Measurements from ENCODE around the gene LTB.
A peak's percentile ranks its signal among the peaks of the same experiment; 100 is the strongest.

LTB gene

DNA sequence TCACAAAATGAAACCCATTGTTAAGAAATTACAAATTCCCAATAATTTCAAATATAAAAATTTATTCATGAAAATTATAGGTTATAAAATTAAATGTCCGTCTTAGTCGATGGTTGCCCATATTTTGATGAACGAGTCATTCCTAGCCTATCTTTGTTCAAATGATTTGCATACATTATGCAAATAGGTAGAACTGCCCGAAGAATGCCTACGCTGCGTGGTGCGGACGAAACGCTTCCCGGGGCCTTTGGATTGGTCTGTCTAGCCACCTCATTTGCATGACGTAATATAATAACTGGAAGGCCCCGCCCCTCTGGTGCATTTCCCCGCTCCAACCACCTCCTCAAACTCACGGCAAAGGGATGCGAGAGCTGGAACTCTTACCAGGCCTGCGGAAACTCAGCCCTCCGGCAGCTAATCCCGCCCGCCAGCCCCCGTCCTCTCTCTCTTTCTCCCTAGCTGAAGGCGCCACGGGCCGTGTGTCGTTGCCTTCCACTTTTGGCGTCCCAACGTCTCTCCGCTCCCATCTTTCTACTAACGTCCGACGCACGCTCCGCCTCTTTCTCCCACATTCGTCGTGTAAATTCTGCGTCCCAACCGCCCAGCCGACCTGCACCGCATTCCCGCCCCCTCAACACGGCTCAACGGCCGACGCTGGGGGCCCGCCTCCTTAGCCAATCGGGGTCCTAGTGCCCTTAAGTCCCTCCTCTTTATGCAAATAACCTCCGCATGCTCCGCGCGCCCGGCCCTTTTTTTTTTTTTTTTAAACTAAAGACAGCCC, 37.8 kb upstream of the LTB start (continued):
- no peak for TF ChIP-seq ZNF433 (tag by site-specific recombination; IDR thresholded peaks at IDR 0.05; ENCODE audit: low read depth)
- TF ChIP-seq ZNF416 (tag by site-specific recombination; IDR thresholded peaks at IDR 0.05), result no peak
- TF ChIP-seq, protein P1, sequence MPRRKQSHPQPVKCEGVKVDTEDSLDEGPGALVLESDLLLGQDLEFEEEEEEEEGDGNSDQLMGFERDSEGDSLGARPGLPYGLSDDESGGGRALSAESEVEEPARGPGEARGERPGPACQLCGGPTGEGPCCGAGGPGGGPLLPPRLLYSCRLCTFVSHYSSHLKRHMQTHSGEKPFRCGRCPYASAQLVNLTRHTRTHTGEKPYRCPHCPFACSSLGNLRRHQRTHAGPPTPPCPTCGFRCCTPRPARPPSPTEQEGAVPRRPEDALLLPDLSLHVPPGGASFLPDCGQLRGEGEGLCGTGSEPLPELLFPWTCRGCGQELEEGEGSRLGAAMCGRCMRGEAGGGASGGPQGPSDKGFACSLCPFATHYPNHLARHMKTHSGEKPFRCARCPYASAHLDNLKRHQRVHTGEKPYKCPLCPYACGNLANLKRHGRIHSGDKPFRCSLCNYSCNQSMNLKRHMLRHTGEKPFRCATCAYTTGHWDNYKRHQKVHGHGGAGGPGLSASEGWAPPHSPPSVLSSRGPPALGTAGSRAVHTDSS (tag by site-specific recombination; IDR thresholded peaks at IDR 0.05), result no peak
- TF ChIP-seq ZNF785 (tag by site-specific recombination; IDR thresholded peaks at IDR 0.05), result 0 out of 2 replicates have a peak, but pooled peaks have one; percentile 39
- TF ChIP-seq ZNF155 (tag by site-specific recombination; IDR thresholded peaks at IDR 0.05), result no peak
- no peak for TF ChIP-seq FEZF1 (tag by site-specific recombination; IDR thresholded peaks at IDR 0.05)
- no peak for TF ChIP-seq REPIN1 (tag by site-specific recombination; IDR thresholded peaks at IDR 0.05; ENCODE audit: low read depth)
- TF ChIP-seq YY1 (tag by site-specific recombination; IDR thresholded peaks at IDR 0.05), result peak; percentile 28; the same call in 1 of the 2 replicates
- TF ChIP-seq KLF7 (tag by site-specific recombination; IDR thresholded peaks at IDR 0.05; ENCODE audit: borderline replicate concordance), result no peak; the same call in 1 of the 2 replicates
- TF ChIP-seq SCRT2 (tag by site-specific recombination; IDR thresholded peaks at IDR 0.05), result no peak
- TF ChIP-seq ZNF2 (tag by site-specific recombination; IDR thresholded peaks at IDR 0.05), result peak; percentile 83
- TF ChIP-seq ZBTB48 (tag by site-specific recombination; IDR thresholded peaks at IDR 0.05), result peak; percentile 26; the same call in 1 of the 2 replicates
- TF ChIP-seq, protein P2, sequence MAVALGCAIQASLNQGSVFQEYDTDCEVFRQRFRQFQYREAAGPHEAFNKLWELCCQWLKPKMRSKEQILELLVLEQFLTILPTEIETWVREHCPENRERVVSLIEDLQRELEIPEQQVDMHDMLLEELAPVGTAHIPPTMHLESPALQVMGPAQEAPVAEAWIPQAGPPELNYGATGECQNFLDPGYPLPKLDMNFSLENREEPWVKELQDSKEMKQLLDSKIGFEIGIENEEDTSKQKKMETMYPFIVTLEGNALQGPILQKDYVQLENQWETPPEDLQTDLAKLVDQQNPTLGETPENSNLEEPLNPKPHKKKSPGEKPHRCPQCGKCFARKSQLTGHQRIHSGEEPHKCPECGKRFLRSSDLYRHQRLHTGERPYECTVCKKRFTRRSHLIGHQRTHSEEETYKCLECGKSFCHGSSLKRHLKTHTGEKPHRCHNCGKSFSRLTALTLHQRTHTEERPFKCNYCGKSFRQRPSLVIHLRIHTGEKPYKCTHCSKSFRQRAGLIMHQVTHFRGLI (tag by site-specific recombination; IDR thresholded peaks at IDR 0.05), result no peak; the same call in 1 of the 2 replicates
- no peak for TF ChIP-seq ZNF707 (tag by site-specific recombination; IDR thresholded peaks at IDR 0.05)
- TF ChIP-seq ZNF112 (tag by site-specific recombination; IDR thresholded peaks at IDR 0.05), result no peak
- TF ChIP-seq ZNF302 (tag by site-specific recombination; IDR thresholded peaks at IDR 0.05; ENCODE audit: low read depth), result no peak
- TF ChIP-seq, protein P3, sequence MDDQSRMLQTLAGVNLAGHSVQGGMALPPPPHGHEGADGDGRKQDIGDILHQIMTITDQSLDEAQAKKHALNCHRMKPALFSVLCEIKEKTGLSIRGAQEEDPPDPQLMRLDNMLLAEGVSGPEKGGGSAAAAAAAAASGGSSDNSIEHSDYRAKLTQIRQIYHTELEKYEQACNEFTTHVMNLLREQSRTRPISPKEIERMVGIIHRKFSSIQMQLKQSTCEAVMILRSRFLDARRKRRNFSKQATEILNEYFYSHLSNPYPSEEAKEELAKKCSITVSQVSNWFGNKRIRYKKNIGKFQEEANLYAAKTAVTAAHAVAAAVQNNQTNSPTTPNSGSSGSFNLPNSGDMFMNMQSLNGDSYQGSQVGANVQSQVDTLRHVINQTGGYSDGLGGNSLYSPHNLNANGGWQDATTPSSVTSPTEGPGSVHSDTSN (CRISPR knock-in tag; IDR thresholded peaks at IDR 0.05), result no peak; the same call in 1 of the 2 replicates
- TF ChIP-seq, protein P4, sequence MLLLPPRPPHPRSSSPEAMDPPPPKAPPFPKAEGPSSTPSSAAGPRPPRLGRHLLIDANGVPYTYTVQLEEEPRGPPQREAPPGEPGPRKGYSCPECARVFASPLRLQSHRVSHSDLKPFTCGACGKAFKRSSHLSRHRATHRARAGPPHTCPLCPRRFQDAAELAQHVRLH (tag by site-specific recombination; IDR thresholded peaks at IDR 0.05), result no peak
- TF ChIP-seq ZNF596 (tag by site-specific recombination; IDR thresholded peaks at IDR 0.05), result no peak
- no peak for TF ChIP-seq ZFP41 (tag by site-specific recombination; IDR thresholded peaks at IDR 0.05; ENCODE audit: borderline replicate concordance)
- no peak for TF ChIP-seq PRDM1 (tag by site-specific recombination; IDR thresholded peaks at IDR 0.05)
- no peak for TF ChIP-seq ZNF830 (tag by site-specific recombination; IDR thresholded peaks at IDR 0.05; ENCODE audit: low read depth)
- no peak for TF ChIP-seq ZSCAN5A (tag by site-specific recombination; IDR thresholded peaks at IDR 0.05)
- TF ChIP-seq ZNF221 (tag by site-specific recombination; IDR thresholded peaks at IDR 0.05; ENCODE audit: borderline replicate concordance), result no peak
- TF ChIP-seq ZNF248 (tag by site-specific recombination; IDR thresholded peaks at IDR 0.05), result no peak
- TF ChIP-seq ZNF837 (tag by site-specific recombination; IDR thresholded peaks at IDR 0.05), result no peak
- TF ChIP-seq YY2 (tag by site-specific recombination; IDR thresholded peaks at IDR 0.05), result peak; percentile 46
- TF ChIP-seq ZNF184 (tag by site-specific recombination; IDR thresholded peaks at IDR 0.05), result no peak
- peak; percentile 96 for TF ChIP-seq ZNF366 (tag by site-specific recombination; conservative IDR thresholded peaks at IDR 0.05)
- TF ChIP-seq ZNF704 (tag by site-specific recombination; IDR thresholded peaks at IDR 0.05), result no peak
- no peak; the same call in 1 of the 2 replicates for TF ChIP-seq ZNF777 (tag by site-specific recombination; IDR thresholded peaks at IDR 0.05; ENCODE audit: borderline replicate concordance)
- TF ChIP-seq SCRT1 (tag by site-specific recombination; IDR thresholded peaks at IDR 0.05; ENCODE audit: borderline replicate concordance), result no peak
- TF ChIP-seq ZNF791 (tag by site-specific recombination; IDR thresholded peaks at IDR 0.05), result no peak
- no peak for TF ChIP-seq RBAK (tag by site-specific recombination; IDR thresholded peaks at IDR 0.05)
- no peak for TF ChIP-seq ZNF529 (tag by site-specific recombination; IDR thresholded peaks at IDR 0.05; ENCODE audit: insufficient replicate concordance)

Measured in HEK293 (cell line).